Left renal cortex interstitium (tissue), 4 donors: Measurements from ENCODE around the gene ZBTB34. TPM values are rescaled to one million over a fixed set of nuclear protein-coding genes. Genes with fewer than 3 reads are reported as not detected.

Experiments
- DNase-seq, 4 donors: peaks; one replicate each; pipeline ENCODE4 v3.0.0-alpha.2; 2013; ENCODE audit warnings: low read depth in 4 of 4, low spot score in 2 of 4, missing footprints in 1 of 4
- polyA plus RNA-seq, 4 donors: library from polyadenylated mRNA; unstranded; fragments of 120-200 nt; gene quantifications; one replicate each; pipeline ENCODE4 v1.2.1, GENCODE V29; 2013; ENCODE audit not compliant: insufficient read length in 4 of 4

ZBTB34 gene
- polyA plus RNA-seq, 4 donors: 20.1 to 21.9 (median 20.6) TPM

DNA sequence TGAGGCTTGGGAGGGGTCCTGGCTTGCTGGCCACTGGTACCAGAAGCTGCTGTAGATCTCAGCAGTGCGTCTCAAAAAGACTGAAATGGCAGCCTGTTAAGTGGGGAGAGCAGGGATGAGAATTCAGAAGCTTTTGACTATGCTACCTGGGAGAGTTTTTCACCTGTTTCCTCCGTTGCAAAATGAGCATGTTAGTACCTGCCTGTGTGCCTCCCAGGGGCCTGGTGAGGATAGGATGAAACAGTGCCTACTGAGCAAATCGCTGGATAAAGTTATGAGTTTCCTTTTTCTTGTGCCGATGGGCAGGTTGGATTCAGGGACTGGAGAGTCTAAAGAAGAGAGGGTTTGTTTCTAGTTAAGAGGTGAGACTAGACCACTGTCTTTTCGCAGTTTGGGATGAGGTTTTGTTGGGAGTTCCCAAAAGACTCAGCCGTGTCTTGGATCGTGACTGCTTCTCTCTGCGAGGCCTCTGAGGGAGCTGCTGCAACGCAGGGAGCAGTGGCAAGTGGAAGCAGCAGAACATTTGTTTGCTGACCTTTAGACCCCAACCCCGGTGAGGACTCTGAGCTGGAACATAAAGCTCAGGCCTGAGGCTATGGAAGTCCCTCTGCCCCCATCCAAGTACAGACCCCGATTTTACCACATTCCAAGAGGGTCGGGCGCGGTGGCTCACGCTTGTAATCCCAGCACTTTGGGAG is 55.6 kb downstream of the ZBTB34 start:
- no peak for DNase-seq

DNA sequence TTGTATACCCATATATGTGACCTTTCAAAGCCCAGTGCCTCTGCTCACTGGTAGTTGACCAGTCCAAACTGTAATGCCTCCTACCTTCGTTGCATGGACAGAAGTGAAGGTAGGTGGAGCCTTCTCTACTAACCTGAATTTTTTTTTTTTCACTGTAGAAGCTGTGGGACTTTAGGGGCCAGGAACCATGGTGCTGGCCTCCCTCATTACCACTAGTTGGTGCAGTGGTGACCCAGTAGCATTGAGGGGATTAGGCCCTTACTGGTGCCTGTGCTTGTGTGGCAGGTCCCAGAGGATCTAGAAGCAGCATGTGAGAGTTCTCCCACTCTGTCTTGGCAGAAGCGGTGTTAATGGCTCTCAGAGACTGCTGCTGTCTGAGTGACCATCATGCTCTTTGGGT is 56.5 kb downstream of the ZBTB34 start:
- DNase-seq: no peak

DNA sequence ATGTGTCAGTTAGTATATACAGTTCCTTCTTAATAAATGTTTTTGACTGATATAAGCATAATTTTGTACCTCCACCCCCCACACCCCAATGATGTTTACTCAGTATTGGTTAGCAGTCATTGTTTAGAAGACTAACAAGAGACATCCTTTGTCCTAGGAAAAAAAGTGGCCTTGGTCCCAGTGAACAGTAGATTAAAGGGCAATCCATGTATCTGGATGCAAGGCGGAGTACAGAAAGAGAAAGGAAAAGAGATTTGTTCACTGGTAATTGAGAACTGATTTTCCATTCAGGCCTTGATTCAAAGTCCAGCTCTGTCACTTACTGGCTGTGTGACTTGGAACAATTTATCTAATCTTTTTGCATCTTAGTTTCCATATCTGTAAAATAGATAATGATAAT is 58.8 kb downstream of the ZBTB34 start:
- DNase-seq: no peak

DNA sequence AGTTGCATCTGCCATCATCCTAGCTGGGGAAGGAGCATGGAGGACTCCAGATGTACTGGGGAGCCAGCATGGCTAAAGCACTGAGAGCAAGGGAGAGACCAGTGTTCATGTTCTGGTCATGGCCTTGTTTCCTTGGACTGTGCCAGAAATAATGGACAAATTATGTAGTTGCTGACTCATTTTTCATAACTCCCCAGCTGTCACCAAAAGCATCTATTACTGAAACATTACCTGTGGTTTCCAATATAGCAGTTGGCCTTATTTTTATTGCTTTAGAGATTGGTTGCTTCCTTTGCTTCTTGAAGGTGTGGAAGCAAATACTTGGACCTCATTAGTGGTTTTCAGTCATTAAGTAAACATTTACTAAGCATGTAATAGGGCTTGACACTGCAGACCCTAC is 65.4 kb downstream of the ZBTB34 start:
- no peak for DNase-seq

DNA sequence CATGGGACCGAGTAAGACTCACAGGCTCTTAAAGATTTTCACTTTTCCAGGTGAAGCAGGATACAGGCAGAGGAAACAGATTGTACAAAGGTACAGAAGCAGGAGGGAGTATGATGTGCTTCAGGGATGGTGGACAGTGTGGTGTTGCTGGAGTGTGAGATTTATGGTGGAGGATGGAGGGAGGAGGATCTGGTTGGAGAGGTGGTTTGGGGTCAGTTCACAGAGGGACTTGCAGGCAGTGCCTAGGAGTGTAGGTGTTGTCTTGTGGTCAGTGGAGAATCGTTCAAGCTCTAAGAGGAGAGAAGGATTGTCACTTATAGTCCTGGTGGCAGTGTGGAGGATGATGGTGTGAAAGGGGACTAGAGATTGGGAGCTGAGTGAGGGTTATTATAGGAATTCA is 65.9 kb downstream of the ZBTB34 start:
- no peak for DNase-seq

DNA sequence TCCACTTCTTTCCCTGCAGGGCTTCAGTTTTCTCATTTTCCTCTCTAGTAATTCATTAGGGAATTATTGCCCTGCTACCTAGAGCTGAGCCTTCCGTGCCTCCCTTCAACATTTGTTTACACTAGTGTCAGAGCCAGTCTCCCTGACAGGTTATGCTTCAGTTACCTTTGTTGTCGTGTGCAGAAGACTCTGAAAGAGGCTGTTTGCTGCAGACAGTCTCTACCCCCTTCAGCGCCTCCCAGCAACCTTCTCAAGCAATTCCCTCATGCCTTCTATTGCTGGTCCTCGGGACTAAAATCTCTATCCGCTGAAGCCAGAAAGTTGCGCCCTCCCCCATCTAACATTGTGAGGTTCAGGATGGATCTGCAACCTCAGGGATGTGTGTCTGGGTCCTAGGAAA is 67.0 kb downstream of the ZBTB34 start:
- peak in 1 of 4 donors; percentile 62 for DNase-seq

DNA sequence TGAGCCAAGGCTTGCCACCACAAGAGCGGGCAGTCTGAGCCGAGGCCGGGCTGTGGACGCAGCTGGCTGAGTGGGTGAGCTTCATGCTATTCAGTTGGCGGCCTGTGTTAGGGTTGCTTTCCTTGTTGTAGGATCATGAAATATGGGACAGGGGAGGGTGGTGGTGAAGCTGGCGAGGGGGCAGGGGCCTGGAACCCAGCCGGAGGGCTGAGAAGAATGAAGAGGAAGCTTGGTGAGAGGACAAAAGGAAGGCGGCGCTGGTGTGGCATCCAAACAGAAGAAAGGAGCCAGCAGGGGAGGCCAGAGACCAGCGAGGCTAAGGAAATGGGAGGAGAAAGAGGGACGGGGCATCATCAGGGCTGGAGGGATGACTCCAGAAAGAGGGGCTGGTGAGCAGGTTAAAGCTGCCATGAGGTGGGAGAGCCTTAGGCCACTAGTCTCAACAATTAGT is 72.5 kb downstream of the ZBTB34 start:
- DNase-seq: no peak

DNA sequence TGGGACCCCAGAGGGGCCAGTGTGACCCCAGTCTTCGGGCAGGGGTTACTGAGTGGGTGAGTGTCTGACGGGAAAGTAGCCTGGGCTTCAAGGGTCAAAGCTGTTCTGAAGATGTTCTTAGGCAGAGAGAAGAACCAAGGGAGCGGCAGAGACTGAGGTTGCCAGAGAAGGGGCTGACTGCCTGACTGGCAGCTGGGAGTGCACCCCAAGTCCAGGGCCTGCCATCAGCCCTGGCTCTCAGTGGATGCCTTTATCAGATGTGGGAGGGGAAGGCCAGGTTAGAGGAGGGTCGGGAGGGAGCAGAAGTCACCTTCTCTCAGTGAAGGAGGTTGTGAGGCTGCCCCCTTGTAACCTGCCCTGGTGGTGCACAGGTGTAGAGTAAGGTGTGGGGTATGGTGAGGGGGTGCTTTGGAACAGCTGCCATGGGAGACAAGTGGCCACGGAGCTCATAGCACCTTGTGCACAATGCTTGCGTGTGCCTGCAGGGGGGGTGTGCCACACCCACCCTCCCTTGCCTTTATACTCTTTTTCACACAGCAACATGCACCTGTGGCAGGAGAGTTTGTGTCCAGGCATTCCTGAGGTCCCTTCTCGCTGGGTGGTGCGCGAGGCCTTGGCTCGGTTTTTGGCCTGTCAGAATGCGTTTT is 73.0 kb downstream of the ZBTB34 start:
- no peak for DNase-seq

DNA sequence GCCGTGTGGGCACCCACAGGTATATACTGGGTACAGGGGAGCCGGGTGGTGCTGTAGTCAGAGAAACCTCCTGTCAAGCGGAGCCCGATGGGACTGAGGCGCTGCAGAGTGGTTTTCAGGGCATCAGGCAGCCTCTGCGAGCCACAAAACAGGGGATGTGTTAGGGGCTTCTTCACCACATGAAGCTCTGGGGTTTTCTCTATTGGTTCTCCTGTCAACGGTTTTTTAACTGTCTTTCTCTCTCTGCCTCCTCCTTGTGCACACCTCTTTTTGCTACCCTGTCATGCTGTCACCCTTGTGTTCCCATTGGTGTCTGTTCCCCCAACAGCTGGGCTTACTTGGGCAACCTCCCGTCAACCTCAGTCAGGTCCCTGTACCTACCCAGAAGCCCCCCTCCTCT is 74.0 kb downstream of the ZBTB34 start:
- no peak for DNase-seq

Other genes with a start within 250 kb of the ZBTB34 start
- 10 to 100 TPM; 15.7 to 22.8 (median 19.9) TPM for gene LMX1B, start 246.7 kb upstream of the ZBTB34 start, polyA plus RNA-seq
- 10 to 100 TPM; 10.4 to 15.5 (median 14.5) TPM for gene ZBTB43, start 55.6 kb upstream of the ZBTB34 start, polyA plus RNA-seq
- gene RALGPS1, start 54.1 kb downstream of the ZBTB34 start, polyA plus RNA-seq: 10 to 100 TPM; 18.8 to 30.8 (median 25.2) TPM